K562 (cell line): ENCODE measurements around the gene CASKIN1.

Experiments used
- BHLHE40 ChIP-seq: IDR thresholded peaks from 2 replicates; pipeline ENCODE4 v1.6.1; 2011; ENCODE audit warnings: low read length, improper control_type of control experiment
- CBX3 ChIP-seq, 2 experiments: IDR thresholded peaks; 1 replicate in 1 of 2; 2 replicates in 1 of 2; pipeline ENCODE4 v1.6.1; 2012; ENCODE audit warnings: inconsistent platforms in 2 of 2, low read length in 2 of 2, borderline replicate concordance in 1 of 2, control low read depth in 1 of 2
- ESRRB ChIP-seq: fragments of 250-450 bp; sonication (Bioruptor Pico); IDR thresholded peaks from 2 replicates; pipeline ENCODE4 v1.5.0; 2020; ENCODE audit warnings: mild to moderate bottlenecking, moderate library complexity, borderline replicate concordance
- HMG20B ChIP-seq: fragments of 250-450 bp; sonication (Bioruptor Pico); IDR thresholded peaks from 2 replicates; pipeline ENCODE4 v1.5.0; 2021; ENCODE audit warnings: mild to moderate bottlenecking
- NRF1 ChIP-seq, 2 experiments: fragments of 450-650 bp; IDR thresholded peaks in 1 of 2; conservative IDR thresholded peaks in 1 of 2; 2 replicates each; pipeline ENCODE4 v1.6.1; 2014; ENCODE audit warnings: mild to moderate bottlenecking in 2 of 2
- SOX6 ChIP-seq: fragments of 450-650 bp; IDR thresholded peaks from 2 replicates; pipeline ENCODE4 v1.6.1; 2014; ENCODE audit warnings: mild to moderate bottlenecking
- TAF9B ChIP-seq: fragments of 450-650 bp; IDR thresholded peaks from 2 replicates; pipeline ENCODE4 v1.6.1; 2018; ENCODE audit warnings: mild to moderate bottlenecking; ENCODE audit not compliant: partially characterized antibody
- ZNF212 ChIP-seq: fragments of 450-650 bp; formaldehyde crosslinking; IDR thresholded peaks from 2 replicates; pipeline ENCODE4 v1.4.0; 2020; ENCODE audit warnings: mild to moderate bottlenecking
- ZNF263 ChIP-seq: sonication (generic); formaldehyde crosslinking; IDR thresholded peaks from 2 replicates; pipeline ENCODE4 v1.8.0; 2022; ENCODE audit warnings: mild to moderate bottlenecking, missing genetic modification reagents, borderline replicate concordance
- ZNF3 ChIP-seq: fragments of 250-450 bp; sonication (Bioruptor Pico); IDR thresholded peaks from 2 replicates; pipeline ENCODE4 v1.5.0; 2021; ENCODE audit warnings: mild to moderate bottlenecking, moderate library complexity
- TF ChIP-seq, protein P1 (sequence below), 2 experiments: fragments of 450-650 bp in 1 of 2; sonication (generic) in 1 of 2; formaldehyde crosslinking; conservative IDR thresholded peaks; 2 replicates each; pipeline versions ENCODE4 v1.4.0 to v1.8.1; 2020 to 2022; ENCODE audit warnings: mild to moderate bottlenecking in 1 of 2, missing genetic modification reagents in 1 of 2

DNA sequence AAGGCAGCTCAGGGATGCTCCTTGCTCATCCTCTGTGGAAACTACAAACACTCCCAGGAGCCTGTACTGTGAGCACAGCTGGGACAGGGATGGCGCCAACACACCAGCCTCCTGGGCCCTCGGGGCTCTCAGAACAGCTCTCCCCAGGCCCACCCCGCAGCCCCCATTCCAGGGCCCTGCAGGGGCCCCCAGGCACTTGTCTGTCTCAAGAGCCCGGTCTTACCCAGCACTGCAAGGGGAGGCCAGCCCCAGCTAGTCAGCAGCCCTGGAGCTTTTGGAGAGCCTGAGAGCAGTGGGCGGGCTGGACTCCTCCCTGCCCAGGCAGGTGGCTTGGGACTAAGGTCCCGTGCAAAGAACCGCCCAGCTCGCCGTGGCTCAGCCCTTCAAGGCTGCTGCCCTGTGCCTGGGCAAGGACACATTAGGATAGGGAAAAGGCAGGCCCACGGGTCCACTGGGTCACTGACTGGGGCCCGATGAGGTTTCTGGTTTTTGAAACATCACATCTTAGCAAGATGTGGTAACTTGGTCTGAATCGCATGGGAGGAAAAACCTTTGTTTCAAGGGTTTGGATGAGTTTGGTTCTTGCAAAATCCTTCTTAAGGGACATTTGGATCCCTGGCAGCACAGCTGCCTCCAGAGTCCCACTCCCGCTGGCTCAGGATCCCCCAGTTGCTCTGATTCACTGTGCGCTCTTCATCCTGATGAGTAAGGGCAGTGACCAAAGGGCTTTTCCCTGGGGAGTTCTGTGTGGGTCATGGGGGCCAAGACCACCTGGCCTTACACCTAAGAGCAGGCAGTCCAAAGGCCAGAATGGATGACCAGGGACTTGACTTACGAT, 42.7 kb upstream of the CASKIN1 start:
- TF ChIP-seq BHLHE40 (no peak), ESRRB (no peak), ZNF3 (CRISPR knock-in tag) (no peak), NRF1 (conservative IDR thresholded peaks at IDR 0.05 in 1 of 2, IDR thresholded peaks at IDR 0.05 in 1 of 2) (no peak), TAF9B (no peak), HMG20B (no peak), ZNF212 (CRISPR knock-in tag) (no peak), SOX6 (no peak), CBX3 (IDR thresholded peaks at IDR 0.05; ENCODE audit: borderline replicate concordance in 1 of 2, low read length in 2 of 2) (no peak), ZNF263 (no peak)
- TF ChIP-seq, protein P1, sequence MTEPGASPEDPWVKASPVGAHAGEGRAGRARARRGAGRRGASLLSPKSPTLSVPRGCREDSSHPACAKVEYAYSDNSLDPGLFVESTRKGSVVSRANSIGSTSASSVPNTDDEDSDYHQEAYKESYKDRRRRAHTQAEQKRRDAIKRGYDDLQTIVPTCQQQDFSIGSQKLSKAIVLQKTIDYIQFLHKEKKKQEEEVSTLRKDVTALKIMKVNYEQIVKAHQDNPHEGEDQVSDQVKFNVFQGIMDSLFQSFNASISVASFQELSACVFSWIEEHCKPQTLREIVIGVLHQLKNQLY (CRISPR knock-in tag; conservative IDR thresholded peaks at IDR 0.05) = no peak
